Activated CD8-positive, alpha-beta memory T cell treated with anti-CD3 and anti-CD28 coated beads, Interleukin-2, amount 50 U/mL, for 1 hour (primary cell): ENCODE results near the gene STIL.
"Not testable (repeated sequence)": the region's sequence is repeated elsewhere in the genome, so short reads cannot be mapped to it uniquely, and the experiment has no call there.

ENCODE experiments used
- DNase-seq: peaks from one replicate; pipeline ENCODE4 v3.0.0-alpha.2; 2020; ENCODE audit errors: extremely low read depth

Gene STIL

GRCh38 chr1:47313915-47314664 lies at the start of gene STIL:
Gene STIL (minus strand): TSS chr1:47314147. CDS start chr1:47310319, 3,828 bp downstream.
- peak; percentile 90 for DNase-seq

DNA sequence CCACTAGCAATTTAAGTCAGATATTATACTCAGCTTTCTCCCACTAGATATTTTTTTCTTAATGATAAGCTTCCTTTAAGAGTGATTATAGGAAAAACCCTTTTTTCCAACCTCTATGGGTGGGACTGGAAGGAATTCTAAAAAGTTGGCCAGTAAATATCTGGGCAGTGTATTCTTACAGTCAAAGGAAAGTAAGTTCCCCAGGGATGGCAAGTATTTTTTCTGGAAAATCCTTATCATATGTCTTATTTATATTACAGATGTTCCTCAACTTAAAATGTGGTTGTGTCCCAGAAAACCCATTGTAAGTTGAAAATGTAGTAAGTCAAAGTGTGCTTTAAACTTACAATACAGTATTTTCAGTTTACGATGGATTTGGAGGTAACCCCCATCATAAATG lies 48.9 kb upstream of the STIL start:
- no peak for DNase-seq

GRCh38 chr1:47361380-47361779 lies 47.4 kb upstream of the STIL start:
- DNase-seq, result no peak

- DNase-seq, result no peak
Measured at GRCh38 chr1:47351305-47351704, 37.4 kb upstream of the STIL start.

DNA sequence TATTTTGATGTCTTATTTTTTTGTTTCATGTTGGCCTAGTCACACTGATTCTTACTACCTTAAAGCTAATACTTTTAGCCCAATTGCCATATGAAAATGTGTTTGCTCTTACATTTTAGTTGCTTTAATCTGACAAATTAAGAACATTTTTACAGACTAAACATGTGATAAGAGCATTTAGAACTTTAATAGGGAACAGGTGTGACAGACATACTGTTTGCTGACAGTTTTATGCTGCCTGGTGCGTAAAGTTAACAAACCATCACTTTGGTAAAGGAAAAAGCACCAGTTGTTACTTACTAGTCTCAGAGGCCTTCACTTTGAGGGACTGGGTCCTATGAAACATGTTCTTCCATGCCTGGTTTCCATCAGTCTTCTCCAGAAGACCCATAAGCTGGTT lies 34.3 kb upstream of the STIL start:
- DNase-seq, result no peak

DNA sequence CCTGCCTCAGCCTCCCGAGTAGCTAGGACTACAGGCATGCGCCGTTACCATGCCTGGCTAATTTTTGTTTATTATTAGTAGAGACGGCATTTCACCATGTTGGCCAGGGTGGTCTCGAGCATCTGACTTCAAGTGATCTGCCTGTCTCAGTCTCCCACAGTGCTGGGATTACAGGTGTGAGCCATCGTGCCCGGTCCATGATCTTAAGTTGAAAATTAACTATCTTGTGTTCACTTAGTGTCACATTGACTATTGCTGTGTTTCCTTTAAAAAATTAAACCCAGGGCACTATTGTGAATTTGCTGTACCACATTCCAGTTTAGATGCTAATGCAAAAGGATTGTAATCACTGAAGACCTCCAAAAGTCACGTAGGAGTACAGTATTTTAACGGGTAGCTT lies 33.8 kb upstream of the STIL start:
- no peak for DNase-seq

GRCh38 chr1:47346979-47347378 lies 33.0 kb upstream of the STIL start:
- not testable (repeated sequence) for DNase-seq

DNA sequence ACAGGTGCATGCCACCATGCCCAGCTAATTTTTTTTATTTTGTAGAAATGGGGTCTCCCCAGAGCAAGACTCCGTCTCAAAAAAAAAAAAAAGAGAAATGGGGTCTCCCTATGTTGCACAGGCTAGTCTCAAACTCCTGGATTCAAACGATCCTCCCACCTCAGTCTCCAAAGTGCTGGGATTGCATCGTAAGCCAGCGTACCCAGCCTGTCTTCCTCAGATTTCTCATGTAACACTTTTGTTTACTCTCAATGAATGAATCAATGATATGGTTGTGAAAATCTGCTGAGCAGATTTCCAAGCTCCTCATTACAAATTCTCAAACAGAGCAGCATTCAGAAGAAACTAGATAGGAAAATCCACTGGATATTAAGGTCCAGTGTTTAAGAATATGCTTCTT lies 26.3 kb upstream of the STIL start:
- no peak for DNase-seq

- no peak for DNase-seq
Measured at GRCh38 chr1:47338249-47339077, 24.5 kb upstream of the STIL start.

GRCh38 chr1:47337350-47337749 lies 23.4 kb upstream of the STIL start:
- no peak for DNase-seq

GRCh38 chr1:47334765-47335435 lies 21.0 kb upstream of the STIL start:
- no peak for DNase-seq

DNA sequence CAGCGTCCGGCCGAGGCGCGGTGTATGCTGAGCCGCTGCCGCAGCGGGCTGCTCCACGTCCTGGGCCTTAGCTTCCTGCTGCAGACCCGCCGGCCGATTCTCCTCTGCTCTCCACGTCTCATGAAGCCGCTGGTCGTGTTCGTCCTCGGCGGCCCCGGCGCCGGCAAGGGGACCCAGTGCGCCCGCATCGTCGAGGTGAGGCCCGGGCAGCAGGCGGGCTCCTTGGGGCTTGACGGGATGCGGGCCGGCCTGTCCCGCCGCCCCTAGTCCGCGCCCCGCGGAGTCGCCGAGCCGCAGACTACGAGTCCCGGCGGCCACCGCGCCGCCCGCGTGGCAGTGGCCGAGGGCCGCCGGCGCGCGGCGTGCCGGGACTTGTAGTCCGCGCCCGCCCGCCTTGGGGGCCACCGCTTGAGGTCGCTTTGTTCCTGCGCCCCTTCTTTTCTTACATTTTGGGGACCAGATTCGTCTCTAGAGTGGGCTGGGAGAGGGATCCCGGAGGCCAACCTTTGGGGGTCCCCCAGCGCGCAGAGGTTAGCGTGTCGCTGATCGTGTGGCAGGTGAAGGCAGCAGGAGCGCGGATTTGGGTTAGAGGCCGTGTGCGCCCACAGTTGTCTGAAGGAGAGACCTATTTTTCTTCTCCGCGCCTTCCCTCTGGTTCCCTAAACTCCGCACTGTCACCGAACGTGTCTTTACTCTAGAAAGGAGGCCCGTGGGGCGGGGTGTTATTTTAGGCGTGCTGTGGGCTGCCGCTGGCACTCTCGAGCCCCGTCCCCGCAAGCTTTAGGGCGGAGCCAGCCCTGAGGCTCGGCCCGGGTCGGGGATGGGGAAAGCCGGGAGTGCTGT lies 20.2 kb upstream of the STIL start:
- no peak for DNase-seq

DNA sequence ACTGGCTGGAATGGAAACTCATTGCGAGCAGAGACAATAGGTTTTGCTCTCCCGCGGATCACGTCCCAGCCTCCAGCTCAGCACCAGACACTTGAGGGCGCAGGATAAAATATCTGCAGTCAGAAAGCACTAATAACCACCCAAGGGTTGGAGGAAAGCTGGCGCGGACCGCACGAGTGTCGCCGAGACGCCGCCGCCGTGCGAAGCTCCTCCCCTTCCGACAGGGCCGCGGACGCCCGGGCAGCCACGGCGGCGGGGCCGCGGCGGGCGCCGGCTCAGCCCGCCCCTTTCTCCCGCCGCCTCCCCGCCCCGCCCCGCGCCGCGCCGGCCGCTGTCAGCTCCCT lies 19.6 kb upstream of the STIL start, which contains the start of gene CMPK1:
TSS of gene CMPK1 (plus strand) at position 213 of the 344 bp plus-strand sequence. CDS start 156 bp downstream, outside the sequence.
- DNase-seq, result peak; percentile 58

- DNase-seq, result no peak
Measured at GRCh38 chr1:47332779-47333577, 19.0 kb upstream of the STIL start.

DNA sequence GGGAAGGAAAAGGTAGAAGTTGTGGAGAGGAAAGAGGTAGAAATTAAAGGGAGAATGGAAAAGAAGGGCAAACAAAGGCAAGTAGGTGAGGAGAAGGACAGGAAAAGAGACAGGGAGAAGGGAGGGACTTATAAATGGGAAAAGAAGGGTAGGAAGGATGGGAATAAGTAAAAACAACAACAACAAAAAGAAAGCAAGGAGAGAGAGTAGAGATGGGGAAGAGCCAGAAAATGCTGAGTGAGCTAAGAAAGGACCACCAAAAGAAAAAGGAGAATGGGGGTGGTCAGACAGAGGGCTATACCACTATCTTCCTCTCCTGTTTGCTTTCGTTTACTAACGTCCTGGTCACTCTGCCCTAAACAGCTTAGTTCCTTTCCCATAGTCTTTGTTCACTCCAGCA lies 17.9 kb upstream of the STIL start:
- no peak for DNase-seq

GRCh38 chr1:47330212-47330611 lies 16.3 kb upstream of the STIL start:
- DNase-seq, result no peak

DNA sequence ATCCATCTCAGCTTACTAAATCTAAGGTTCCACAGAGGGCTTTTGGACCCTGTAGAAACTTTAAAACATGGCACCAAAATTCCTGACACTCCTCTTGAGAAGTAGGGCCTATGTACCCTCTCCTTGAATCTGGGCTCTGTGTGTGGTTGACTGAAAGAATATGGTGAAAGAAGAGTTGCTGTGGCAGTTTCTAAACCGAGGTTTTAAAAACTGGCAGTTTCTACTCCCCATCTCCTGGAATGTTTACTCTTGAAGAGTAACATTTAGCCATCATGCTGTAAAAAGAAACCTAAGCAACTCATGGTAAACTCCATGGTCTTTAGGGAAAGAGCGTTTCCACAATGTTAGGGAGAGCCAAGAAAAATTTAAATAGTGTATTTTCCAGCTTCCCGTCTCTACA lies 15.0 kb upstream of the STIL start:
- no peak for DNase-seq

- DNase-seq, result no peak
Measured at GRCh38 chr1:47326271-47326670, 12.3 kb upstream of the STIL start.

DNA sequence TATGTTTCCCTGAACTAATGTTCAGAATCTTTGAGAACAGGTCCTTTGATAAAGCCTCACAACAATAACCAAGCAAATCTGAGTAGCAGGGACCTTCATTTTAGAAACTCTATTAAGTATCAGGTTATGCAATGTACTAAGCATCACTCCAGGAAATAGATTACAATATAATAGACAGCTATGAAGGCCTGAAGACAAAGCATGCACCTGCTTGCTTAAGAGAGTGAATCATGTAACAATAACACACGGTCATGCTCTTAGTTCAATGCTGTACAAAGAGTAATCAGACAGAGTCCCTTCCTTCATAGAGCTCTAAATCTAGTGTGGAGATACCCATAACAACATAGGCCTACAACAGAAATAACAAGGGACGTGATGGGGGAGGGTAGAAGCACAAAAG lies 11.6 kb upstream of the STIL start:
- DNase-seq, result no peak

- no peak for DNase-seq
Measured at GRCh38 chr1:47324682-47325081, 10.7 kb upstream of the STIL start.

- DNase-seq, result no peak
Measured at GRCh38 chr1:47323599-47324031, 9.7 kb upstream of the STIL start.
